H9 (cell line): ENCODE results near the gene RASAL1. TPM values are rescaled to one million over a fixed set of nuclear protein-coding genes. Genes with fewer than 3 reads are reported as not detected.

ENCODE experiments used
- DNase-seq: peaks from one replicate; pipeline ENCODE4 v3.0.0-alpha.2; 2017
- H2AFZ ChIP-seq: one replicate; pipeline ENCODE4 v1.6.1; 2013; ENCODE audit warnings: mild to moderate bottlenecking, low read length, control low read depth, moderate library complexity
- H2AK5ac ChIP-seq: 2 replicates; pipeline ENCODE4 v1.6.1; 2013; ENCODE audit warnings: low read length, control low read depth, mixed read lengths; ENCODE audit not compliant: insufficient read length
- H2BK120ac ChIP-seq: one replicate; pipeline ENCODE4 v1.6.1; 2013; ENCODE audit warnings: low read depth, mild to moderate bottlenecking, low read length, control low read depth, inconsistent platforms; ENCODE audit not compliant: poor library complexity, severe bottlenecking
- H2BK12ac ChIP-seq: 2 replicates; pipeline ENCODE4 v1.6.1; 2013; ENCODE audit warnings: low read length, control low read depth, mixed read lengths, low read depth; ENCODE audit not compliant: insufficient read length
- H2BK15ac ChIP-seq: 2 replicates; pipeline ENCODE4 v1.6.1; 2013; ENCODE audit warnings: low read depth, low read length, control low read depth
- H2BK20ac ChIP-seq: one replicate; pipeline ENCODE4 v1.6.1; 2013; ENCODE audit warnings: low read depth, mild to moderate bottlenecking, low read length, control low read depth, inconsistent platforms; ENCODE audit not compliant: poor library complexity, severe bottlenecking
- H2BK5ac ChIP-seq: 2 replicates; pipeline ENCODE4 v1.6.1; 2013; ENCODE audit warnings: low read length, control low read depth, mixed read lengths; ENCODE audit not compliant: insufficient read length
- H3K14ac ChIP-seq: 2 replicates; pipeline ENCODE4 v1.6.1; 2013; ENCODE audit warnings: low read length, control low read depth; ENCODE audit not compliant: insufficient read depth
- H3K18ac ChIP-seq: 2 replicates; pipeline ENCODE4 v1.6.1; 2013; ENCODE audit warnings: low read depth, mild to moderate bottlenecking, mixed read lengths, low read length, control low read depth; ENCODE audit not compliant: insufficient read length
- H3K23ac ChIP-seq: 2 replicates; pipeline ENCODE4 v1.6.1; 2013; ENCODE audit warnings: low read length, control low read depth, mixed read lengths, low read depth; ENCODE audit not compliant: insufficient read length
- H3K23me2 ChIP-seq: 2 replicates; pipeline ENCODE4 v1.6.1; 2013; ENCODE audit warnings: low read depth, mild to moderate bottlenecking, mixed read lengths, low read length, control low read depth; ENCODE audit not compliant: insufficient read length, poor library complexity, severe bottlenecking
- H3K27ac ChIP-seq: 2 replicates; pipeline ENCODE4 v1.5.1; 2013; ENCODE audit warnings: low read length, control low read depth, mixed read lengths, low read depth; ENCODE audit not compliant: insufficient read length
- H3K27me3 ChIP-seq: 2 replicates; pipeline ENCODE4 v1.6.1; 2013; ENCODE audit warnings: low read length, control low read depth, inconsistent platforms; ENCODE audit not compliant: insufficient read depth
- H3K4ac ChIP-seq: 2 replicates; pipeline ENCODE4 v1.6.1; 2013; ENCODE audit warnings: low read depth, mild to moderate bottlenecking, control low read depth, inconsistent platforms, low read length, moderate library complexity
- H3K4me1 ChIP-seq: 2 replicates; pipeline ENCODE4 v1.6.1; 2013; ENCODE audit warnings: low read length, control low read depth, inconsistent platforms; ENCODE audit not compliant: insufficient read depth
- H3K4me2 ChIP-seq: 2 replicates; pipeline ENCODE4 v1.6.1; 2013; ENCODE audit warnings: low read length, control low read depth, mixed read lengths; ENCODE audit not compliant: insufficient read length, insufficient read depth
- H3K56ac ChIP-seq: 2 replicates; pipeline ENCODE4 v1.6.1; 2013; ENCODE audit warnings: low read depth, mild to moderate bottlenecking, mixed read lengths, low read length, control low read depth; ENCODE audit not compliant: insufficient read length
- H3K79me1 ChIP-seq: 2 replicates; pipeline ENCODE4 v1.6.1; 2013; ENCODE audit warnings: low read depth, mild to moderate bottlenecking, moderate library complexity, low read length, control low read depth, inconsistent platforms; ENCODE audit not compliant: insufficient read depth, poor library complexity, severe bottlenecking
- H3K79me2 ChIP-seq: 2 replicates; pipeline ENCODE4 v1.6.1; 2013; ENCODE audit warnings: low read length, control low read depth, inconsistent platforms; ENCODE audit not compliant: insufficient read depth
- H3K9ac ChIP-seq: 2 replicates; pipeline ENCODE4 v1.6.1; 2013; ENCODE audit warnings: low read length, control low read depth, mixed read lengths; ENCODE audit not compliant: insufficient read length; ENCODE audit errors: extremely low read depth
- H3K9me3 ChIP-seq: one replicate; pipeline ENCODE4 v1.6.1; 2013; ENCODE audit warnings: low read depth, low read length, inconsistent platforms; ENCODE audit not compliant: control insufficient read depth
- H3T11ph ChIP-seq: one replicate; pipeline ENCODE4 v1.6.1; 2013; ENCODE audit warnings: mild to moderate bottlenecking, low read length, control low read depth, inconsistent platforms
- H4K20me1 ChIP-seq: one replicate; pipeline ENCODE4 v1.6.1; 2013; ENCODE audit not compliant: control insufficient read depth, insufficient read length, insufficient read depth
- H4K5ac ChIP-seq: 2 replicates; pipeline ENCODE4 v1.6.1; 2013; ENCODE audit warnings: low read depth, mild to moderate bottlenecking, mixed read lengths, low read length, control low read depth; ENCODE audit not compliant: insufficient read length
- H4K8ac ChIP-seq: replicated peaks from 2 replicates; pipeline ENCODE4 v1.6.1; 2013; ENCODE audit warnings: low read length, control low read depth, mixed read lengths, low read depth; ENCODE audit not compliant: insufficient read length
- H4K91ac ChIP-seq: 2 replicates; pipeline ENCODE4 v1.6.1; 2013; ENCODE audit warnings: low read depth, mild to moderate bottlenecking, moderate library complexity, mixed read lengths, low read length, control low read depth; ENCODE audit not compliant: insufficient read length
- H3K27ac Mint-ChIP-seq, 3 experiments: 2 replicates in 2 of 3; 3 replicates in 1 of 3; pipeline ENCODE4 v1.8.0; 2020 to 2021; ENCODE audit warnings: mixed read lengths in 3 of 3, mild to moderate bottlenecking in 1 of 3, moderate library complexity in 1 of 3
- H3K27me3 Mint-ChIP-seq: 2 replicates; pipeline ENCODE4 v1.8.0; 2021; ENCODE audit warnings: low read depth, mild to moderate bottlenecking, moderate library complexity, mixed read lengths
- H3K36me3 Mint-ChIP-seq, 3 experiments: 2 replicates in 2 of 3; 3 replicates in 1 of 3; pipeline ENCODE4 v1.8.0; 2020 to 2021; ENCODE audit warnings: low read depth in 3 of 3, mixed read lengths in 3 of 3; ENCODE audit not compliant: insufficient read depth in 1 of 3
- H3K4me1 Mint-ChIP-seq, 2 experiments: 2 replicates each; pipeline ENCODE4 v1.8.0; 2020; ENCODE audit warnings: mixed read lengths in 2 of 2
- H3K4me3 Mint-ChIP-seq, 2 experiments: 2 replicates in 1 of 2; 3 replicates in 1 of 2; pipeline ENCODE4 v1.8.0; 2020 to 2021; ENCODE audit warnings: mild to moderate bottlenecking in 2 of 2, mixed read lengths in 2 of 2, moderate library complexity in 1 of 2
- H3K9me3 Mint-ChIP-seq, 2 experiments: 2 replicates in 1 of 2; 3 replicates in 1 of 2; pipeline ENCODE4 v1.8.0; 2020; ENCODE audit warnings: mild to moderate bottlenecking in 2 of 2, mixed read lengths in 2 of 2, moderate library complexity in 1 of 2
- WGBS: extraction: QIAGEN DNeasy Blood & Tissue Kit; methylation state at CpG from one replicate; pipeline ENCODE4 v1.1.7; 2013; ENCODE audit warnings: missing lambda C conversion rate, low lambda C conversion rate, mixed read lengths; ENCODE audit not compliant: insufficient read length; ENCODE audit errors: extremely low coverage; 5-methylcytosine and 5-hydroxymethylcytosine counted together
- total RNA-seq: library from RNA; stranded (reverse); gene quantifications from 2 replicates; pipeline ENCODE4 v1.2.1, GENCODE V29; 2021
- TF ChIP-seq, protein P1 (sequence below): fragments of 200-600 bp; sonication (generic); conservative IDR thresholded peaks from 3 replicates; pipeline ENCODE4 v1.8.0; 2021; ENCODE audit warnings: antibody characterized with exemption, mild to moderate bottlenecking

The RASAL1 gene
- total RNA-seq, 1 experiment from 2014 or later: 2.3 TPM

DNA sequence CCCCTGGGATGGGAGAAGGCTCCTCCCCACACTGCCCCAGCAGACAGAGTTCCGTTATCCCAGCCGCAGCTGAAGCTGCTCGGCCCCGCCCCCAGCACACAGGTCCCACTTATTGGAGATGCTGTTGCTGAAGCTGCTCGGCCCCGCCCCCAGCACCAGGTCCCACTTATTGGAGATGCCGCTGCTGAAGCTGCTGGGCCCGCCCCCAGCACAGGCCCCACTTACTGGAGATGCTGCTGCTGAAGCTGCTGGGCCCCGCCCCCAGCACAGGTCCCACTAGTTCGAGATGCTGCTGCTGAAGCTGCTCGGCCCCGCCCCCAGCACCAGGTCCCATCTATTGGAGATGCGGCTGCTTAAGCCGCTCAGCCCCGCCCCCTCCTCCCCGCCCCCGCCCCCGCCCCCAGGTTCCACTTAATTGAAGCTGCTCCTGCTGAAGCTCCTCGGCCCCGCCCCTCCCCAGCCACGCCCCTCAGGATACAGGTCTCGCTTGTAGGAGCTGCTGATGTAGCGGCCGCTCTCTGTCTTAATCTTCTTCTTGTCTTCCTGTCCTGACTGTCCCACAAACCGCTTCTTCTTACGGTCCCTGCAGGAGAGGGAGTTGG, 26.0 kb upstream of the RASAL1 start:
- Mint-ChIP-seq H3K9me3 (no peaks in the 10 kb centered on the region), H3K4me3 (peak overlapping the region in 1 of 2 experiments; percentile 65; a peak in 2 of 5 replicates), H3K36me3 (peaks cover 20 to 78% (median 71%) of the 10 kb centered on the region in 3 experiments), H3K27ac (peak overlapping the region; percentile 27 to 89 (median 79); a peak in 4 of 7 replicates), H3K27me3 (peaks cover 4% of the 10 kb centered on the region), H3K4me1 (peaks cover 11 to 25% of the 10 kb centered on the region in 2 experiments)
- no peak overlapping the region for H3K14ac ChIP-seq
- peak; percentile 100 for DNase-seq
- no peak overlapping the region for H3K9ac ChIP-seq
- H4K91ac ChIP-seq: no peak overlapping the region
- H3K4ac ChIP-seq: no peak overlapping the region
- H3K56ac ChIP-seq: no peak overlapping the region
- no peak overlapping the region for H3K23ac ChIP-seq
- H2BK15ac ChIP-seq: no peak overlapping the region
- H3K23me2 ChIP-seq: peaks cover 3% of the 10 kb centered on the region
- no peak overlapping the region for H2BK12ac ChIP-seq
- H3K4me1 ChIP-seq: no peaks in the 10 kb centered on the region
- H4K5ac ChIP-seq: no peak overlapping the region
- no peak overlapping the region for H2BK5ac ChIP-seq
- TF ChIP-seq, protein P1, sequence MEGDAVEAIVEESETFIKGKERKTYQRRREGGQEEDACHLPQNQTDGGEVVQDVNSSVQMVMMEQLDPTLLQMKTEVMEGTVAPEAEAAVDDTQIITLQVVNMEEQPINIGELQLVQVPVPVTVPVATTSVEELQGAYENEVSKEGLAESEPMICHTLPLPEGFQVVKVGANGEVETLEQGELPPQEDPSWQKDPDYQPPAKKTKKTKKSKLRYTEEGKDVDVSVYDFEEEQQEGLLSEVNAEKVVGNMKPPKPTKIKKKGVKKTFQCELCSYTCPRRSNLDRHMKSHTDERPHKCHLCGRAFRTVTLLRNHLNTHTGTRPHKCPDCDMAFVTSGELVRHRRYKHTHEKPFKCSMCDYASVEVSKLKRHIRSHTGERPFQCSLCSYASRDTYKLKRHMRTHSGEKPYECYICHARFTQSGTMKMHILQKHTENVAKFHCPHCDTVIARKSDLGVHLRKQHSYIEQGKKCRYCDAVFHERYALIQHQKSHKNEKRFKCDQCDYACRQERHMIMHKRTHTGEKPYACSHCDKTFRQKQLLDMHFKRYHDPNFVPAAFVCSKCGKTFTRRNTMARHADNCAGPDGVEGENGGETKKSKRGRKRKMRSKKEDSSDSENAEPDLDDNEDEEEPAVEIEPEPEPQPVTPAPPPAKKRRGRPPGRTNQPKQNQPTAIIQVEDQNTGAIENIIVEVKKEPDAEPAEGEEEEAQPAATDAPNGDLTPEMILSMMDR: no peak
- WGBS: no CpG with 5 or more reads among the region's 26 CpGs
- no peak overlapping the region for H2BK120ac ChIP-seq
- no peak overlapping the region for H3K27ac ChIP-seq
- H3T11ph ChIP-seq: no peak overlapping the region
- no peak overlapping the region for H2AK5ac ChIP-seq
- no peak overlapping the region for H2BK20ac ChIP-seq
- H3K79me1 ChIP-seq: no peaks in the 10 kb centered on the region
- no peak overlapping the region for H4K8ac ChIP-seq
- no peak overlapping the region for H2AFZ ChIP-seq
- no peaks in the 10 kb centered on the region for H3K79me2 ChIP-seq
- peak overlapping the region; percentile 37 for H3K4me2 ChIP-seq
- no peak overlapping the region for H3K18ac ChIP-seq
- H4K20me1 ChIP-seq: no peaks in the 10 kb centered on the region
- H3K27me3 ChIP-seq: no peaks in the 10 kb centered on the region
- no peaks in the 10 kb centered on the region for H3K9me3 ChIP-seq
